Glutamatergic neuron (in vitro differentiated cells): Measurements from ENCODE around the gene PHACTR3. TPM values are rescaled to one million over a fixed set of nuclear protein-coding genes. Genes with fewer than 3 reads are reported as not detected.
A peak's percentile ranks its signal among the peaks of the same experiment; 100 is the strongest.

Experiments used
- DNase-seq: peaks from one replicate; pipeline ENCODE4 v3.0.0; 2022
- H3K27ac Mint-ChIP-seq: one replicate; pipeline ENCODE4 v1.8.0; 2020; ENCODE audit warnings: mild to moderate bottlenecking, mixed read lengths, inconsistent platforms; ENCODE audit not compliant: unreplicated experiment
- H3K27me3 Mint-ChIP-seq: one replicate; pipeline ENCODE4 v1.8.0; 2020; ENCODE audit warnings: mild to moderate bottlenecking, moderate library complexity, mixed read lengths, inconsistent platforms; ENCODE audit not compliant: unreplicated experiment
- H3K36me3 Mint-ChIP-seq: one replicate; pipeline ENCODE4 v1.8.0; 2020; ENCODE audit warnings: mild to moderate bottlenecking, mixed read lengths, inconsistent platforms; ENCODE audit not compliant: unreplicated experiment
- H3K4me1 Mint-ChIP-seq: one replicate; pipeline ENCODE4 v1.8.0; 2020; ENCODE audit warnings: mild to moderate bottlenecking, low read depth, mixed read lengths, inconsistent platforms; ENCODE audit not compliant: unreplicated experiment
- H3K4me3 Mint-ChIP-seq: one replicate; pipeline ENCODE4 v1.8.0; 2020; ENCODE audit warnings: mild to moderate bottlenecking, mixed read lengths, inconsistent platforms; ENCODE audit not compliant: unreplicated experiment
- H3K9me3 Mint-ChIP-seq: one replicate; pipeline ENCODE4 v1.8.0; 2020; ENCODE audit warnings: mild to moderate bottlenecking, moderate library complexity, mixed read lengths, inconsistent platforms; ENCODE audit not compliant: unreplicated experiment
- total RNA-seq: library from RNA; stranded (reverse); fragmentation: NEBNext Ultra II Directional; extraction: Animal tissue kit (Norgen Biotek cat#: 25700); gene quantifications from one replicate; pipeline ENCODE4 v1.2.1, GENCODE V29; 2021; ENCODE audit not compliant: unreplicated experiment
- TF ChIP-seq, protein P1 (sequence below): fragments of 200-600 bp; sonication (generic); IDR thresholded peaks from one replicate; pipeline ENCODE4 v1.5.0; 2021; ENCODE audit not compliant: partially characterized antibody, unreplicated experiment

The PHACTR3 gene
- total RNA-seq, 1 donor from 2014 or later = 37.0 TPM

GRCh38 chr20:59748619-59749191 lies 144.4 kb downstream of the PHACTR3 start:
- H3K27ac Mint-ChIP-seq = no peak overlapping the region
- no peak for DNase-seq

DNA sequence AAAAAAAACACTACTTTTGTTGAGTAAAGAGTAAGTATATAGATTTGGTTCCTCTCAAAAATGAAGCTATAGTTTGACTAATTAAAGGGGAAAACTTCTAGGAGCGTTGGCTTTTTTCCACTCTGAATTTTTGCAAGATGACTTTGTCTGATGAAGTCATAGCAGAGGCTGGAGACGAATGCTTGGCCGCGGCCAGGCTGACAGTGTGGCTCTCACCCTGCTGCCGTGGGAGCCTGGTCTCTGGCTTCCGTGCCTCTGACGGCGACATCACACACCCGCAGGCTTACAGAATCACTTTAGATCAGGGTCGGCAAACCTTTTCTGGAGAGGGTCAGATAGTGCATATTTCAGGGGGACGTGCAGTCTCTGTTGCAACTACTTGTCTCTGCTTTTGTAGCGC lies 145.0 kb downstream of the PHACTR3 start:
- H3K36me3 Mint-ChIP-seq = no peaks in the 10 kb centered on the region
- no peak for DNase-seq
- TF ChIP-seq, protein P1, sequence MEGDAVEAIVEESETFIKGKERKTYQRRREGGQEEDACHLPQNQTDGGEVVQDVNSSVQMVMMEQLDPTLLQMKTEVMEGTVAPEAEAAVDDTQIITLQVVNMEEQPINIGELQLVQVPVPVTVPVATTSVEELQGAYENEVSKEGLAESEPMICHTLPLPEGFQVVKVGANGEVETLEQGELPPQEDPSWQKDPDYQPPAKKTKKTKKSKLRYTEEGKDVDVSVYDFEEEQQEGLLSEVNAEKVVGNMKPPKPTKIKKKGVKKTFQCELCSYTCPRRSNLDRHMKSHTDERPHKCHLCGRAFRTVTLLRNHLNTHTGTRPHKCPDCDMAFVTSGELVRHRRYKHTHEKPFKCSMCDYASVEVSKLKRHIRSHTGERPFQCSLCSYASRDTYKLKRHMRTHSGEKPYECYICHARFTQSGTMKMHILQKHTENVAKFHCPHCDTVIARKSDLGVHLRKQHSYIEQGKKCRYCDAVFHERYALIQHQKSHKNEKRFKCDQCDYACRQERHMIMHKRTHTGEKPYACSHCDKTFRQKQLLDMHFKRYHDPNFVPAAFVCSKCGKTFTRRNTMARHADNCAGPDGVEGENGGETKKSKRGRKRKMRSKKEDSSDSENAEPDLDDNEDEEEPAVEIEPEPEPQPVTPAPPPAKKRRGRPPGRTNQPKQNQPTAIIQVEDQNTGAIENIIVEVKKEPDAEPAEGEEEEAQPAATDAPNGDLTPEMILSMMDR = no peak
- H3K4me3 Mint-ChIP-seq = no peak overlapping the region
- H3K27ac Mint-ChIP-seq = no peak overlapping the region
- H3K27me3 Mint-ChIP-seq = peaks cover 15% of the 10 kb centered on the region
- peaks cover 22% of the 10 kb centered on the region for H3K4me1 Mint-ChIP-seq
- peaks cover 3% of the 10 kb centered on the region for H3K9me3 Mint-ChIP-seq

More at GRCh38 chr20:59748619-59749191, 144.4 kb downstream of the PHACTR3 start:
- Mint-ChIP-seq H3K9me3 (peaks cover 3% of the 10 kb centered on the region), H3K27me3 (peaks cover 15% of the 10 kb centered on the region), H3K36me3 (no peaks in the 10 kb centered on the region), H3K4me3 (no peak overlapping the region), H3K4me1 (peaks cover 22% of the 10 kb centered on the region)
- TF ChIP-seq, protein P1 = no peak

- peaks cover 3% of the 10 kb centered on the region for H3K9me3 Mint-ChIP-seq
- H3K4me1 Mint-ChIP-seq = peaks cover 21% of the 10 kb centered on the region
- no peak for DNase-seq
- no peak overlapping the region for H3K27ac Mint-ChIP-seq
- H3K27me3 Mint-ChIP-seq = peaks cover 15% of the 10 kb centered on the region
- TF ChIP-seq, protein P1 = no peak
- H3K4me3 Mint-ChIP-seq = no peak overlapping the region
- no peaks in the 10 kb centered on the region for H3K36me3 Mint-ChIP-seq
These were observed 146.0 kb downstream of the PHACTR3 start for GRCh38 chr20:59750209-59750840.

DNA sequence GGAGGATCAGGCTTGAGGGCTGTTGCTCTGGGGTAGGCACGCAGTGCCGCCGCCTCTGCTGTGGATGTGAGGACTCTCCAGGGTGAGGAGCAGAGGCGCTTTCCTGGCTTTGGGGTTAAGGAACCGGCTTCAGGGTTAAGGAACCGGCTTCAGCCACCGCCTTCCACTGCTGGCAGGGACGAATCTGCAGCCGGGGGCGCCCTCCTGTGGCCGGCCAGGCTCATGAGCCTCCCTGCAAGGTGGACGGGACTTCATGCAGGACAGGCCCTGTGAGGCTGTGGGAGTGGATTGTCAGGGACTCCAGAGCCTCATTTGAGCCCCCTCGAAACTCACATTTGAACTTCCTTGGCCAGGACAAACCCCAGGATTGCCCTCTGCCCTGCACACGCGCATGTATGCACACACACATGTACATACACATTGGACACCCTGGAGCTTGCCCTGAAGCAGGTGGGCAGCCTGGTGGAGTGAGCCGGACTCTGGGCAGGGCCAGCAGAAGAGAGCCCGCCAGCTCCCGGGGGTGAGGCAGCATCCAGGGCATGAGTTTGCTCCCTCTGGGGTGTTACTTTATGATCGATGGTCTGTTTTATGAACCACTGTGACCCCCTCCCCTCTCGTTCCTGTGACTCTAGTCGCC lies 146.9 kb downstream of the PHACTR3 start:
- H3K9me3 Mint-ChIP-seq = peaks cover 1% of the 10 kb centered on the region
- TF ChIP-seq, protein P1 = peak; percentile 79
- H3K36me3 Mint-ChIP-seq = no peaks in the 10 kb centered on the region
- H3K4me1 Mint-ChIP-seq = peaks cover 20% of the 10 kb centered on the region
- H3K27ac Mint-ChIP-seq = no peak overlapping the region
- no peak overlapping the region for H3K4me3 Mint-ChIP-seq
- H3K27me3 Mint-ChIP-seq = peaks cover 18% of the 10 kb centered on the region
- peak; percentile 94 for DNase-seq

DNA sequence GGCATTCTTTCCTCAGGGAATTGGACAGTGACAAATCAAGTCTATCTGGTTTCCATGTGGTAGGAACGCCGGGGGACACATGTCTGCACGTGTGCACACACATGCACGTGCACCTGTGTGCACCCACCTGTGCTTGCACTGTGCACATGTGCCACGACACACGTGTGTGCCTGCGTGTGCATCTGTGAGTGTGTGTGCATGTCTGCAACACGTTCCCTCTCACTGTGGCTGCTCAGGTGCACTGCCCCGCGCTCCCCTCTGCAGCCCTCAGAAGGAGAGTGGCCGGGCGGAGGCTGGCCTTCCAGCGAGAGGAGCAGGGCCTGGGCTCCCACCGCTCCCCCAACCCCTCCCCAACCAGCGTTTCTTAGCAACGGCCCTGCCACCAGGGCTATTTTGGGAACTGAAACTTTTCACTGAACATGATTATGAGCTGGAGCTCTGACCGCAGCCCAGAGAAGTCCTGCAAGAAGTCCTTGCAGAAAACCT lies 147.8 kb downstream of the PHACTR3 start:
- Mint-ChIP-seq H3K36me3 (no peaks in the 10 kb centered on the region), H3K27me3 (peaks cover 13% of the 10 kb centered on the region), H3K4me3 (no peak overlapping the region), H3K4me1 (peaks cover 21% of the 10 kb centered on the region), H3K9me3 (no peaks in the 10 kb centered on the region), H3K27ac (no peak overlapping the region)
- TF ChIP-seq, protein P1 = no peak
- DNase-seq = no peak
